HG03108 (cell line): Measurements from ENCODE around the gene TFF2.

Experiments used
- ATAC-seq: cut with Tn5 transposase; IDR thresholded peaks from one replicate; pipeline ENCODE4 v1.9.1; 2021; ENCODE audit warnings: moderate library complexity; ENCODE audit not compliant: unreplicated experiment

The TFF2 gene

DNA sequence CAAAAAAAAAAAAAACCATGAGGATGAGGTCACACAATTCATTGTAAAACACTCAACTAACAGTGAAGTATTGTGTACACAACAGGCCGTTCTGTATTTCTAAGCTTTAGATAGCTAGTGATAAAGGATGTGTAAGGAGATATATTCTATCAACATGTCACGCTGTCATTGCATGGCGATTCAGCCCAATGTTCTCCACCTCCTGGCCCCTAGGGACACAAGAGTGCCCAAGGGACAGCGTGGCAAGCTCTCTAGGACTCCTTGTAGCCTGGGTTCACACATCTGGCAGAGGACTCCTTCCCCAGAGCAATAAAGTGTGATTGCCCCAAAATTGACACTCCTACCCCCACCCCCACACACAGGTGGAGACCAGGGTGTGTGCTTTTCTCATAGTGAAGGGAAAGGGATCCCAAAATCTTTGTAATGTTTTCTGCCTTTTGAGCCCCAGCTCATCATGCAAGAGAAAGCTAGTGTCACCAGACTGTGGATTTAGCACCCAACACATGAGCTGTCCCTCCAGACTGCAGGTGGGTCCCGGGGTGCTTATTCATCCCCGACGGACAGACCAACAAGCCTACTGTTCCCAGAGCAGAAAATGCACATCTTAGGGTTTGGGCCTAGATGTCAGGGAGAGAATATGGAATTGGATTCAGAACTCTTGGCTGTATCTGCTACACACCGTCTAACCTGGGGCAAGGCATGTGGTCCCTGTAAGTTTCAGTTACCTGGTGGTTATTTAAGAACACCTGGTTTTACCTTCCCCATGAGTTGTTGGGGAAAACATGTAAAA is 33.6 kb upstream of the TFF2 start:
- no peak for ATAC-seq

DNA sequence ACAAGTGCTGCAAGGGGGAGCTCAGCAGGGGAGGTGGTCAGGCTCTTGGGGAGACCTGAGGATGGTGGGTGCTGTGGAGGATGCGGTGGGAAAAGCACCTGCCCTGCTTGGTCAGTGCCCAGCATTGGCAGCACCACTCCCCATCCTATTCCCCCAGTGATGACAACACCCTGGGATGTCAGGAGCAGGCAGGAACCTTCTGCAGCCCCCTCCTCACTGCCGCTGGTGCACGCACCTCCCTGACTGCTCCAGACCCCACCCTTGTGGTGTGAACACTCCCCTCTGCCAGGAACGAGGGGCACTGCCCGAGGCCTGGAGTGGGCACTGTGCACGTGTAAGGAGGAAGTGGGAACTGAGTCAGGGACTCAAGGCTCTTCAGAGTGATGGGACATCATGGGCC is 32.5 kb upstream of the TFF2 start:
- ATAC-seq: no peak

DNA sequence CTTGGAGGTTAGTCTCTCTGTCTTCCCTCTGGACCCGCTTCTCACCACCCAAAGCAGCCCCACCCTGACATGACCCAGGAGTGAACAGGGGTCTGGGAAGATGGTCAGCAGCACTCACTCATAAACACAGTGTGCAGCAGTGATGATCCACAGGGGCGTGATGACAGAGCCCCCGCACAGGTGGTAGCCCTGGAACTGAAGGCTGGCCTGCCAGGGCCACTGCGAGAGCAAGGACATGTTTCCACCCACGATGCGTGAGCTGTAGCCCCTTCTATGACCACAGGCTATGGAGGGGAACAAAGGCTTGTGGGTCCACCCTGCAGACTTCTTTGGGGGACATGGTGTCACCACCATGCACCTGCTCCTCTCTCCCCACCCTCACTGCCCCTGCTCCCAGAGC is 32.1 kb upstream of the TFF2 start:
- ATAC-seq: no peak

DNA sequence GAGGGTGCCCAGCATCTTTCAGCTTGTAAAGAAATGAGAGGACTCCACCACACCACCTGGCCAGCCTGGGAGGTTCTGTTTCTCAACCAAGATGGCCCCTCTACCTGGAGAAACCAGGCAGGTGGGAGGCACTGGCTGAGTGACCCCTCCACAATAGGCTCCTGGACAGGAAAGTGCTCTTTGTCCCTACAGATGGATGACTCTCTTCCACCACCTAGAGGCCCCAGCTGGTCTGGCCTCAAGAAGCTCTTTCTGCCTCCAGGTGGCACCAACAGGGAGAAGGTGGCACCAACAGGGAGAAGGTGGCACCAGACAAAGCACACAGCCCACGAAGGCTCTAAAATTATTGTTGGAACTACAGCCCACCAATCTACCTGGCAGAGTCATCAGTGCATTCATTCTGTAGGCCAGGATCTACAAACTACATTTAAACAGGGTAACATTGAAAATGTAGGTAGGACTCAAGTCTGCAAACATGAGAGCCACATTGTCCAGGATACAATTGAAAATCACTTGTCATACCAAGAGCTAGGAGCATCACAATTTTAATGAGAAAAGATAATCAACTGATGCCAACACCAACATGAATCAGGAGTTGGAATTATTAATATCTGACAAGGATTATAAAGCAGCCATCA is 30.7 kb upstream of the TFF2 start:
- ATAC-seq: no peak

DNA sequence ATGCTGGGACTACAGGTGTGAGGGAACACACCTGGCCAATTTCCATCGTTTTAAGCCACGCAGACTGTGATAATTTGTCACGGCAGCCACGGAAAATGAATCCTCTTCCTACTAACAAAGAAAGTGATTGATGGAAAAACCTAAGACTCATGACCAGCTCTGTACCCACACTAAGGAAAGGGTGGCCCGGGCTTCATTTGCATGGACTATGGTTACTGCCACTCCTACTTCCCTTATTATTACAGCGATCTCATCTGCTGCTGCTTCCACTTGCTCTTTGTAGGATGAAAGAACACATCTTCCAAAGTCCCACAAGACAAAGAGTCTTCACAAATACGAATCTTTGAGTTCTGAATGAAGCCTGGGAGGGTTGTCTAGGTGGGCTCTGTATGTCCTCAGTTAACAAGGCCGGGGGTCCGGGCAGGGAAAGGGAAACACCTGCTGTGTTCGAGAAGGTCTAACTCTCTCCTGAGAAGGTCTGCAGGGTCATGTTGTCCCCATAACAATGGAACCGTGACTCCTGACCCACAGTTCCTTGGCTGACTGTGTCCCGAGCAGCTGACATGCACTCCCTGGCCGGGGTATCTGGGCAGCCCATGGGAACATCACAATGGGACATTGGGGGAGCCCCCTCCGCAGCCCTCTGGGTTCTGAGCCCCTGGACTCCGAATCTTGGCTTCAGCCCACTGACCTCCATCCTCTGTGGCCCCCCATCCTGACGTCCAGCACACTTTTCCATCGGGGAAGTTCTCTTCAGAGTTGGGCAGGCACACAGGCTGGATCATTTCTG is 28.8 kb upstream of the TFF2 start:
- no peak for ATAC-seq

DNA sequence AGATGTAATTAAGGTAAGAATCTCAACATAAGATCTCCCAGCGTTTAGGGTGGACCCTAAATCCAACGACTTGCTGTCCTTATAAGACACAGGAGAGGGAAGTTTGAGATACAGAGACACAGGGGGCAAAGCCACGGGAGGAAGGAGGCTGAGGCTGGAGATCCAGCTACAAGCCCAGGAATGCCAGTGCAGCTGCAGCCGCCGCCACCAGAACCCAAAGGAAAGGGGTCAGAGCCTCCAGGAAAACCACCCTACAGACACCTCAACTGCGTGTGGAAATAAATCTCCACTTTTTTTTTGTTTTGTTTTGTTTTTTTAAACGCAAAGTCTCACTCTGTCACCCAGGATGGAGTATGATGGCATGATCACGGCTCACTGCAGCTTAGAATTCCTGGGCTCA is 27.6 kb upstream of the TFF2 start:
- no peak for ATAC-seq

DNA sequence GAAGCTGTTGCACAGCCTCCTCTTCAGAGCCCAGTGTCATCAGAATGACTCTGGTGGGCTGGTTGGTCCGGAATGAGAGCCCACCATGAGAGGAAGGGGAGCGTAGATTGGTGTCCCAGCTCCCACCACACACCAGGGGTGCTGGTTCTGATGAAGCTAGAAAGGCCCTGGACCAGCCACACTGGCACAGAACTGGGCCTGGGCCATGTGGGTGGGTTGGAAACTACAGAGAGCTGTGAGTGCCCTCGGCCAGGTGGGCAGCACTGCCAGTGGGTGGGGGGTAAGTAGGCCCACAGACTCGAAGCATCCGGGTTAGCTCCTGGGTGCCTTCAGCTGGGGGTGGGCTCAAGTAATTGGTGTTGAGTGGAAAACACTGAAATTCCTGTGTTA is 27.2 kb upstream of the TFF2 start:
- ATAC-seq: no peak

DNA sequence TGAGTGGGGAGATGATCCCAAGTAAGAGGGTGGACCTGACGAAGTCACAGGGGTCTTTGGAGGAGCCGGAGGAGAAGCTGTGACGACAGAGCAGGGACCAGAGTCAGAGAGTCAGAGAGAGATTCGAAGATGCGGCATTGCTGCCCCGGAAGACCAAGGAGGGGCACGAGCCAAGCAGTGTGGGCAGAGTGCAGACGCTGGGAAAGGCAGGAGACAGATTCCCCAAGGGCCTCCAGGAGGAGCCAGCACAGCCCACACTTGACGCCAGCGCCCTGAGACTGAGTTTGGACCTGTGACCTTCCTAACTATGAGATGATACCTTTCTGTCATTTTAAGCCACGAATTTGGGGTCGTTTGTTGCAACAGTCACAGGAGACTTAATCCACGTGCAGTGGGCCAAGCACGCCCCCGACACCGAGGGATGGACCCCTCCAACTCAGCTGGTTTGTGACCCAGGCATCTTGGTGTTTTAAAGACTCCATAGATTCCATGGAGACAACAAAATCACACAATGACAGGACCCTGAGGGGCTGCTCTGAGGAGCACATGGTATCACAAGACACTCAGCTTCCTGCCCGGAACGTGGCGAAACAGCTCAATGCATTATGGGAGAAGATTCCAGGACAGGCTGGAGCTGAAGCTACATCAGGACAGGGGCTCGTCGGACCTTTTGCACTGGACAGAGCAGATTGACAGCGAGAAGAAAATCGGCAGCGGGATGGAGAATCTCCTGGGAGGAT is 26.6 kb upstream of the TFF2 start:
- no peak for ATAC-seq

DNA sequence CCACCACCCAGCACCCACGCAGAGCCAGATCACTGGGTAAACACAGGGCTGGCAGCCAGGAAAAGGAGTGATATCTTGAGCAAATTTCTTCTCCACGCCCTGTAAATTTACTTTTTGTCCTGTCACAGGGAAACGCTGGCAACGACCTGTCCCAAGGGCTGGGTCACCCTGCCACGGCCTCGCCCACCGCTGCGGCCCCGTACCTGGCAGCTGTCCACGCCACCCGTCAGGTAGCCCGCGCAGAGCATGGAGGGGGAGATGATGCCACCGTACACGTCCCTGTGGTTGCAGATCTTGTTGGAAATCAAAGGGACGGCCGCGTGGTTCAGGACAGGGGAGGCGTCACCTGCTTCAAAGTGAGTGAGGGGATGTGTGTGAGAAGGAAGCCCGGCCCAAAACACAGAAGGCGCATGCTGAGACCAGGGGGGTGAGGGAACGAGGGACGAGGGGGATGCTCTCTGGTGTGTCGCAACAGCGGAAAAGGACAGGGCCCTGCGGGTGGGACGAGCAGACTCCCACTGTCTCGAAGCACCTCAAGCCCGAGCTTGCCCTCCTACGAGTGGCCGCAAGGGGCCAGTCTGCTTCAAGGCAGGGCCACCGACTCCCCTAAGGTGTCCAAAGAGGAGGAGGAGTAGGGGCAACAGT is 25.7 kb upstream of the TFF2 start:
- ATAC-seq: no peak

DNA sequence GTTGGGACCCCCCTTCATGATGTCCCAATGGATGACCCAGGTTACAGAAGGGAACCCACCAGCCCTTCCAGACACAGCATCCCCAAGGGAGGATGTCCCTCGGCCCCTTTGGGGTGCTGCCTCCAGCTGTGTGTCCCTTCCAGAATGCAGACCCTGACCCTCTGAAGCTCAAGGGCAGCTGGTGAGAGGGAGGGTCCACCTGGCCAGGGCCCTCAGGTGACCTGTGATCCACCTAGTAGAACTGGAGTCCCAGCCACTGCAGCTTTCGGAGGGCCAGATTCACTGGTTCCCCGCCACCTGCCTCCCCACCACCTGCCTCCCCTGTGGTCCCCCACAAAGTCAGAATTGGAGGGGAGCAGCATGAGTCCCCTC is 25.2 kb upstream of the TFF2 start:
- no peak for ATAC-seq

DNA sequence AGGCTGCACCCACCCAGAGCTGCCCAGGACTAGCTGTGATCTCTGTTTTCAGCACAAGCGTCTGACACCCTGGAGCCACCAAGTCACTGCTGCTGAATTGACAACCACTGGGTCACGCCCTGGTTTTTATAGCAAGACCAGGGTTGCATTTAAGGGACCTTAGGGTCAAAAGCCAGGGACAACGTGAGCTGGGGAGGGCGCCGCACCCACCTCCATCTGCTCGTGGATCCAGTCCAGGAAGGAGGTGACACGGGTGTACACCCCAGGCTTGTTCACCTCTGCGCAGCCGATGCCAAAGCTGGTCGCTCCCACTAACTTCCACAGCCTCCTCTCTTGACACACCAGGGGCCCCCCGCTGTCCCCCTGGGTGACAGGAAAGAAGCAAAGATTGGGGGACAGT is 24.7 kb upstream of the TFF2 start:
- no peak for ATAC-seq

DNA sequence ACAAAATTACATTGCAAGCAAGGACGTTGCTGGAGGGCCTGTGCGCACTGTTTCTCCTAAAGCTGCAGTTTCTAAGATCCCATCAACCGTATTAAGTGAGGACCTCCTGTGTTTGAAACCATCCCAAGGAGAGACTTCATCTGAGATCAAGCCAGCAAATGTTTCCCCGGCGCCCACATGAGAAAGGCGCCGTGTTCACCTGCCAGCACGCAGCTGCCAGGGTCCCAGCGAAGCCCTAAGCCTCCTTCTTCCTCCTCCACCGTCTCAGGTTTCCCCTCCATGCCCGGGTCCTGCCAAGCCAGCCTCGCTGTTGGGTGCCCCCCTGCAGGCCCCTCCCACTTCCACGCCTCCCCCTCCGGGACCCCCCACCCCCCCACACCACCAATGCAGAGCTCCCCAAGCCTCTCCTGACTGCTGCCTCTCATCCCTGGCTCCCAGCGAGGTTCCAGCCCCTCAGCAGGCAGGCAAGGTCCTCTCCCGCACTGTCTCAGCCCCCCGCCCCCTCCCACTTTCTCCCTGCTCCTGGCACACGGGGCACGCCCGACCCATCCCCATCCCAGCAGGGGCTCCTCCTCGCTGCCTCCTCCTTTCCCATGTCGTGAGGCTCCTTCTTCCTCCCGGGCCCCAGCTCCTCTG is 24.2 kb upstream of the TFF2 start:
- no peak for ATAC-seq

DNA sequence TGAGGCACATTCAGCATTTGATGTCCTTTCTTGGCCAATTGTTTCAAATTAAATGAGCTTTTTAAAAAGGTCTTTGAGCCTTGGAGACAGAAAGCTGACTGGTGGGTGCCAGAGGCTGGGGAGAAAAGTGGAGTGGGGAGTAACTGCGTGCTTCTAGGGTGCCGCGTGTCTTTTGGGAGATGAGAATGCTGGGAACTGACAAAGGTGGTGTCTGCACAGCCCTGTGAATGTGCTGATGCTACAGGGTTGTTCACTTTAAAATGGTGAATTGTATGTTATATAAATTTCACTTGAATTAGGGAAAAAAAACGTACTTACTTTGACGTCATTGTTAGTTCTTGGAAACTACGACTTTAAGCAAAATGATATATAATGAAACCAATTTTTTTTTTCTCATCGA is 23.7 kb upstream of the TFF2 start:
- no peak for ATAC-seq

DNA sequence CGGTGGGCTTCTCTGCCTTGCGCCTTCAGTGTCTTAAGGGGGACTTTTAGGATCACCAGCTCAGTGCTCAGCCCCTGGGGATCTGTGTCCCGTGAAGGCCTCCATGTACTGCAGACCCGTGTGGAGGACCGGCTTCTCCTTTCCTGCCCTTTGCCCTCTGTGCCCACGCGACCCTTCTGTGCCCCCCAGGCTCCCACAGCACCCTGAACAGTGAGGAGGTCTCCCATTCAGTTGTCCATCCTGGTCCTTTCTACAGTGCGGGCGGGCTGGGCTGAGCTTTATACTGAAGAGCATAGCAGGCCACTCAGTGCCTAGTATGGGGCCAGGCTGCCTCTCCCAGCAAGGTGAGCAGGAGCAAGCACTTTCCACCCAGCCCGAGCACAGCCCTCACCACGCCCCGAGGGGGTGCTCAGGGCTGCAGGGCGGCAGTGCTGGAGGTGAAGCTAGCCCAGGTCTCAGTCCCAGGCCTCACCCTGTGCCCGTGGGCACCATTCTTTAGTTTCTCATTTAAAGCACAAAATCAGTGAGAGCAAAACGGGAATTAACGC is 23.2 kb upstream of the TFF2 start:
- no peak for ATAC-seq

DNA sequence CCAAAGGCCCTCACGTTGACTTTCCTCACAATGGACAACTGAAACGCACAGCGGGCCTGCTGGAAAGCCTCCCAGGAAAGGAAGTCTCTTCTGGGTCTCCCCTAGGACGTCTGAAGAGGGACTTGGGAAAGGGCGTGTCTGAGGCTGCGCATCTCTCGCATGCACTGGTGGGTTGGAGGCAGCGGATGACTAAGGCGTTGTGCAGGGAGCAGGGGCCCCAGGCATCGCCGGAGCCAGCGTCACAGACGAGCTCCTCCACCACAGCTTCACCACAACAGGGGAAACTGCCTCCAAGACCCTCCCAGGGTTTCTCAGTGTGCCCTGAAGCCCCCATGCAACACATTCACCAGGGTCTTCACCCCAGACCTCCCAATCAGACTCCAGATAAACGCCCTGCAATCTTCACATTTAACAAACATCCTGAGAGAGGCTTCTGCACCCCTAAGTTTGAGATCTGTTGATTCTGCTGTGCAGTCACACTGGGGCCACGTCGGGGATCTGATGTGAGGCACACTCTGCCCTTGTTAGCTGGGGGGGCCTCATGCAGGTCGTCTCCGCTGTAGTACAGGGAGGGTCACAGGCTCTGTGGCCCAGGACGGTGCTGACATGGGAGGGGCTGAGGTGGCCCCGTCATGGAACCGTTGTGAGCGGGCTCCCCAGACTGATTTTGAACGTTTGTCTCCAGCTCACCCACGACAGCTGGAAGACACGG is 22.6 kb upstream of the TFF2 start:
- no peak for ATAC-seq

DNA sequence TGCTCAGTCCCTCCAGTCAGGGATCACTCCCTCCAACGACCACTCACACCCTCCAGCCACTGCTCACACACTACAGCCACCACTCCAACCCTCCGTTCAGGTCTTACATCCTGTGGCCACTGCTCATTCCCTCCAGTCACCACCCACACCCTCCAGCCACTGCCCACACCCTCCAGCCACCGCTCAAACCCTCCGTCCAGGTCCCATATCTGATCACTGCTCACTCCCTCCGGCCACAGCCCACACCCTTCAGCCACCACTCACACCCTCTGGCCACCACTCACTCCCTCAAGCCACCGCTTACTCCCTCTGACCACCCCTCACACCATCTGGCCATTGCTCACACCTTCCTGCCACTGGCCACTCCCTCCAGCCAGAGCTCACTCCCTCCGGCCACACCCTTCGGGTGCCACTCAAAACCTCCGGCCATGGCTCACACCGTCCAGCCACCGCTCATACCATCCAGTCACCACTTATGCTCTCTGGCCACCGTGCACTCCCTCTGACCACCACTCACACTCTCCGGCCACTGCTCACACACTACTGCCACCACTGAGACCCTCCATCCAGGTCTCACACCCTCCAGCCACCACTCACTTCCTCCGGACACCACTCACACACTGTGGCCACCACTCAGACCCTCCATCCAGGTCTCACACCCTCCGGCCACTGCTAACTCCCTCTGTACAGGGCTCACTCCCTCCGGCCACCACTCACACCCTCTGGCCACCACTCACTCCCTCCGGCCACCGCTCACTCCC is 20.3 kb upstream of the TFF2 start:
- no peak for ATAC-seq

DNA sequence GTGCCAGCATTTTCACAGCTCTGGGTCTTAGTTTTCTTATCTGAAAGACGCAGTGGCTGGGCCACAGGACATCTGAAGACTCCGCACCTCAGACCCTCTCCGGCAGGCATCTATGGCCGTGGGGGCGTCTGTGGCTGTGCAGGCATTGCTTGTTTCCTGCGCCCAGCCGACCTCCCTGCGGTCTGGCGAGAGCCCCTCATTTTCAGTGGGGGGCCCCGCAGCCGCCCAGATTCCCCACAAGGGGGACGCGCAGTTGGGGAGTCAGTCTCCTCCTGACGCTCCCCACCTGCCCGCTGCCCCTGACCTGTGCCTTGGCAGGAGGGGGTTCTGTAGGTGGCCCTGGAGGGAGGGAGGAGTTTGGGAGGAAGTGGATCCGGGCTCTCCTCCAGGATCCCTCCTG is 19.0 kb upstream of the TFF2 start:
- ATAC-seq: no peak

DNA sequence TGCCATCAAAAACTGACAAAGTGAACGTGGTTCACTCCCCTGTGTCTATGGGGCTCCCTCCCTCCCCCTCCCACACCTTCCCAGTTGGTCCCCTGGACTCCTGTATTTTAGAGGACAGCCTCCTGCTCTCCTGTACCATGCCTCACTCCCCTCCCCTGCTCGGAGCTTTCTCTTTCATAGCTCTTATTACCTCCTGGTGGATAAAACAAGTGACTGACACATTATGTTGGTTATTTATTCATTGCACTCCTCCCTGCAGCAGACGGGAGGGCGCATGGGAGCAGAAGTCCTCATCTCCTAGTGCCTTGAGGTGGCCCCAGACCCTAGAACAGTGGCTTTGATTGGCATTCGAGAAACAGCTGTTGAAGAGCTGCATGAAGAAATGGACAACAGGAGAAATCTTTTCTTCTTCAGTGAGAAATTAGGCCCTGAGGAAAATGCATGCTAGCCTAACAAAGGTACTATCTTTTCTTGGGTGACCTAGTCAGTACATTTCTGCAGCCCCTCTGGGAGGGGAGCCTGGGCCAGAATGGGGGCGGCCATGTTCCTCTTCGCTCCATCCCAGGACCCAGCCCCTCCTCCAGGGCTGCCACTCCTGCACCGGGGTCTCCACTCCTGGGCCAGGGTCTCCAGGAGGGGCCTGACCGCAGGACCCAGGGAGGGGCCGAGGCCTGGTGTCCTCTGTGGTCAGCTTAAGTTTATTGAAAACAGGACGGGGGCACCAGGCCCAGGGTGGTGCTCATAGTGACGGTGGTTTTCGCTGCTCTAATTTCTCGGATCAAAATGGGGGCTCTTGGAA is 16.8 kb upstream of the TFF2 start:
- ATAC-seq: no peak
